MM.1S (cell line): ENCODE results near the gene ARID2.

Experiments
- CTCF ChIP-seq: fragments of 300-600 bp; sonication (generic); IDR thresholded peaks from 2 replicates; pipeline ENCODE4 v1.5.1; 2016; ENCODE audit warnings: antibody characterized with exemption, low read length, mixed read lengths
- EZH2 ChIP-seq: fragments of 300-600 bp; sonication (generic); optimal IDR thresholded peaks from 2 replicates; pipeline ENCODE3; 2017; ENCODE audit warnings: low read depth, mild to moderate bottlenecking, antibody characterized with exemption, low read length, mixed read lengths
- EZH2phosphoT487 ChIP-seq: fragments of 300-600 bp; sonication (generic); IDR thresholded peaks from 2 replicates; pipeline ENCODE4 v1.6.1; 2018; ENCODE audit warnings: antibody characterized with exemption, low read length

DNA sequence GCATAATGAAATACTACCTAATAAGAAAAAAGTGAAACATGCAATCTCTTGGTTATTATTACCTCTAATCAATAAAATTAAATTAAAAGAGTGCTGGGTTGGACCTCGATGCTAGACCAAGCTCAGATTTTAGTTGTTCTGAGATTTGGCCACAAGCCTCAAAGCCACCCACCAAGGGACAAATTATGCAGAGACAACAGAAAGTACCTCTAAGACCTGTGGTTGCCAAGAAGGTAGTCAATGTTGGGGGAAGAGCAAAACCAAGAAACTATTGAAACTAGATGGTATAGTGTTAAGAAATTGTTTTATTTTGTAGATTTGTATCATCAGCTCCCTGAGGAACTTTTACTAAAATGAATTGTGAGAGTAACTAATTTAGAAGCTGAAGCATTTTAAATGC, 43.8 kb upstream of the ARID2 start:
- TF ChIP-seq CTCF (no peak), EZH2 (no peak), EZH2phosphoT487 (no peak)
